Motor neuron (in vitro differentiated cells): ENCODE measurements around the gene ZNF888. TPM values are rescaled to one million over a fixed set of nuclear protein-coding genes. Genes with fewer than 3 reads are reported as not detected.
A peak's percentile ranks its signal among the peaks of the same experiment; 100 is the strongest.
"Not testable (repeated sequence)": the region's sequence is repeated elsewhere in the genome, so short reads cannot be mapped to it uniquely, and the experiment has no call there.

ENCODE experiments used
- ATAC-seq, 8 experiments: fragments of 200-7000 bp; cut with Tn5 transposase; replicated peaks in 6 of 8; 2 replicates each; pipeline ENCODE4 v1.8.0; 2021; ENCODE audit warnings: mild to moderate bottlenecking in 8 of 8, moderate library complexity in 8 of 8
- H3K27ac ChIP-seq, 2 donors: fragments of 250-450 bp; sonication (Bioruptor Pico); 2 replicates each; pipeline ENCODE4 v1.9.0; 2021; ENCODE audit warnings: antibody characterized with exemption in 2 of 2, mild to moderate bottlenecking in 2 of 2, moderate library complexity in 1 of 2
- H3K4me1 ChIP-seq, 2 donors: fragments of 250-450 bp; sonication (Bioruptor Pico); replicated peaks in 1 of 2; 2 replicates each; pipeline ENCODE4 v1.6.1; 2021; ENCODE audit warnings: antibody characterized with exemption in 2 of 2, mild to moderate bottlenecking in 2 of 2, moderate library complexity in 1 of 2
- H3K4me3 ChIP-seq, 5 donors: fragments of 250-450 bp; sonication (Bioruptor Pico); 2 replicates each; pipeline ENCODE4 v1.9.0; 2021; ENCODE audit warnings: antibody characterized with exemption in 5 of 5, mild to moderate bottlenecking in 5 of 5, moderate library complexity in 4 of 5
- WGBS, 10 experiments: fragments of 450-650 bp; shearing (Covaris generic); methylation state at CpG; one replicate each; pipeline ENCODE4 v1.0.0; 2022; 5-methylcytosine and 5-hydroxymethylcytosine counted together
- in situ Hi-C, 9 experiments: fragments of 400-800 bp; cut with MboI; loops; one replicate each; pipeline ENCODE4 v1.15.0; 2021; ENCODE audit warnings: low sequenced_read_pairs in 9 of 9, low pct_unique_long_range_greater_than_20kb in 2 of 9; ENCODE audit not compliant: unreplicated experiment in 9 of 9
- total RNA-seq, 8 experiments: library from RNA; unstranded; fragments of 300-600 nt; gene quantifications; 2 replicates each; pipeline versions ENCODE4 v1.2.3 to v1.2.4, GENCODE V29; 2022

ZNF888 gene
- total RNA-seq, 8 experiments from 2014 or later: 0.90 to 3.6 (median 2.6) TPM

DNA sequence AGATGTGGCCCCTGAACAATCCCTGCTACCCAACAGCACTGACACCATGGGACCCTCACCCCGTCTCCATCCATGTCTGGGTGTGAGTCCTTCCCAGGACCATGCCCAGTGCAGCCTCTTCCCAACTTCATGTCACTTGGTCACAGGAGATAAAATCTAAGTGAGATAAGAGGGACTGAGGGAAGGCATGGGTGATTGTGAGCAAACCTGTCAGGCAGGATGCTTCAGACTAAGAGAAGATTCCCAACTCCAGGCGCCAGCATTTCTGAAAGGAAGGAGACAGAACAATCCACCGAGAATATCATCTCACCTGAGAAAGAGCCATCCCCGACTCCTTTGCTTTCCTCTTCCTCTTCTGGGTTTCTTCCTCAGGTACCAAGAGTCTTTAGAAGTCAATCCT is 33.3 kb downstream of the ZNF888 start:
- WGBS, 10 experiments: 83 to 100% (median 100%) methylated on average over 1 to 3 of the region's 4 CpGs; no CpG with 5 or more reads in 4 of the 10 experiments
- no peak overlapping the region for H3K27ac ChIP-seq
- in situ Hi-C loops: no loop called here
- no peaks in the 10 kb centered on the region for H3K4me1 ChIP-seq
- no peak for ATAC-seq
- H3K4me3 ChIP-seq: no peak overlapping the region

DNA sequence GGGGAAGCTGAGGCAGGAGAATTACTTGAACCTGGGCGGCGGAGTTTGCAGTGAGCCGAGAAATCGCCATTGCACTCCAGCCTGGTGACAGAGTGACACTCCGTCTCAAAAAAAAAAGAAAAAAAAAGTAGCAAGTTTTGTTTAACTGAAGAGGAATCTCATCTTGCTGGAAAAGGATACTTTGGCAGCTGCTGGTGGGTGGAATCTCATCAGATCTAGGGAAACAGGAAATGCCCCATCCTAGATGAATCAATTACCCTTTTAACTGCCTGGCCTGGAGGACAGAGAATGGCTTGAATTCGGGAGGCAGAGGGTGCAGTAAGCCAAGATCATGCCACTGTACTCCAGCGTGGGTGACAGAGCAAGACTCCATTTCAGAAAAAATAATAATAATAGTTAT is 34.2 kb downstream of the ZNF888 start:
- ATAC-seq: no peak
- Histone ChIP-seq H3K4me1 (no peaks in the 10 kb centered on the region), H3K4me3 (no peak overlapping the region), H3K27ac (no peak overlapping the region)
- in situ Hi-C loops: no loop called here
- WGBS, 10 experiments: 66 to 100% (median 89%) methylated on average over 1 to 7 of the region's 7 CpGs; no CpG with 5 or more reads in 1 of the 10 experiments

DNA sequence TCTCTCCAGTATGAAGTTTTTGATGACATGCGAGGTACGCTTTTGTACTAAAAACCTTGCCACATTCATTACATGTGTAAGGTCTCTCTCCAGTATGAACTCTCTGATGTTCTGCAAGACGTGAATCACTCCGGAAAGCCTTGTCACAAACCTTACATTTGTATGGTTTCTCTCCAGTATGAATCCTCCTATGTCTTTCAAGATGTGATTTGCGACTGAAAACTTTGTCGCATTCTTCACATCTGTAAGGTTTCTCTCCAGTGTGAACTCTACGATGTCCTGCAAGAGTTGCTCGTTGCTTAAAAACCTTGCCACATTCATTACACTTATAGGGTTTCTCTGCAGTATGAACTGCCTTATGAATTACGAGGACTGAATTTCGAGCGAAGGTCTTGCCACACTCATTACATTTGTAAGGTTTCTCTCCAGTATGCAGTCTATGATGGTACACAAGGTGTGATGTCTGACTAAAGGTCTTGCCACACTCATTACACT is 42.3 kb downstream of the ZNF888 start:
- in situ Hi-C loops: no loop called here
- Histone ChIP-seq H3K4me1 (no peaks in the 10 kb centered on the region), H3K4me3 (no peak overlapping the region), H3K27ac (no peak overlapping the region)
- ATAC-seq: no peak
- 74 to 100% (median 91%) methylated on average over 2 to 11 of the region's 11 CpGs for WGBS, 10 experiments

DNA sequence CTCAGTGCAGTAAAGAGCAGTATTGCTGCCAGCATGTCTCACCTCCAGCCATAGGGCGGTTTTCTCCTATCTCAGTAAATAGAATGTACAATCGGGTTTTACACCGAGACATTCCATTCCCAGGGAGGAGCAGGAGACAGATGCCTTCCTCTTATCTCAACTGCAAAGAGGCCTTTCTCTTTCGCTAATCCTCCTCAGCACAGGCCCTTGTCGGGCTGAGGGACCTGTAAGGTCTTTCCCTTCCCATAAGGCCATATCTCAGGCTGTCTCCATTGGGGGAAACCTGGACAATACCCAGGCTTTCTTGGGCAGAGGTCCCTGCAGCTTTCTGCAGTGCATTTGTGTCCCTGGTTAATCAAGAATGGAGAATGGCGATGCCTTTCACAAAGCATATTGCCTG is 50.2 kb downstream of the ZNF888 start:
- ATAC-seq, H3K4me3 ChIP-seq, H3K27ac ChIP-seq, in situ Hi-C loops, H3K4me1 ChIP-seq: not testable (repeated sequence)
- WGBS, 10 experiments: 50 to 75% (median 68%) methylated on average over 1 to 2 of the region's 6 CpGs; no CpG with 5 or more reads in 6 of the 10 experiments

DNA sequence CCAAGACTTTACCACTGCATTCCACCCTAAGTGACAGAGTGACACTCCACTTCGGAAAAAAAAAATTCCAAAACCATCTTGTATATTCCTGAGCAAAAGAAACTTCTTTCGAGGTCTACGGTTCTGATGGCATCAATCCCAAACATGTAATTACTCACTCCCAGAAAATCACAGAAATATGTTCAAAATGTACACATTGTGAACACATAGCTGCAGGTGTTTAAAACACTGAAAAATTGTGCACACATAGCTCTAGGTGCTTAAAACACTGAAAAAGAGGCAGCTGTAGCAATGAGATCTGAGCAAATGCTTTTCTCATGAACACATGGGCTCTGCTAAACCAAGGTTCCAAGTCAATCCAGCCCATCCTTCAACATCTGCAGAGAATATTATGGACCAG is 51.8 kb downstream of the ZNF888 start:
- no peak for ATAC-seq
- H3K4me1 ChIP-seq: peaks cover 0 to 4% of the 10 kb centered on the region in 2 donors
- 32 to 100% (median 88%) methylated on average over 1 to 3 of the region's 3 CpGs; no CpG with 5 or more reads in 2 of the 10 experiments for WGBS, 10 experiments
- in situ Hi-C loops: no loop called here
- no peak overlapping the region for H3K27ac ChIP-seq
- H3K4me3 ChIP-seq: no peak overlapping the region

DNA sequence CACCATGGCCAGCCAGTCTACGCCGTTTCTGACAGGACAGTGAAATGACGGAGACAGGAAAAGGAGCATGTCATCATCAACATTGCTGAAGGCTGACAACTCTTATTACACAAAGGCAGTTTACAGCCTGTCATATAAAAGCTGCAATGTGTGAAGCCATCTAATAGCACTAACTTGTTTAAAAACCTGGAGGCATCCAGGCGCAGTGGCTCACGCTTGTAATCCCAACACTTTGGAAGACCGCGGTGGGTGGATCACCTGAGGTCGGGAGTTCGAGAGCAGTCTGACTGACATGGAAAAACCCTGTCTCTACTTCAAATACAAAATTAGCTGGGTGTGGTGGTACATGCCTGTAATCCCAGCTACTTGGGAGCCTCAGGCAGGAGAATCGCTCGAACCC is 55.2 kb downstream of the ZNF888 start:
- not testable (repeated sequence) for ATAC-seq

DNA sequence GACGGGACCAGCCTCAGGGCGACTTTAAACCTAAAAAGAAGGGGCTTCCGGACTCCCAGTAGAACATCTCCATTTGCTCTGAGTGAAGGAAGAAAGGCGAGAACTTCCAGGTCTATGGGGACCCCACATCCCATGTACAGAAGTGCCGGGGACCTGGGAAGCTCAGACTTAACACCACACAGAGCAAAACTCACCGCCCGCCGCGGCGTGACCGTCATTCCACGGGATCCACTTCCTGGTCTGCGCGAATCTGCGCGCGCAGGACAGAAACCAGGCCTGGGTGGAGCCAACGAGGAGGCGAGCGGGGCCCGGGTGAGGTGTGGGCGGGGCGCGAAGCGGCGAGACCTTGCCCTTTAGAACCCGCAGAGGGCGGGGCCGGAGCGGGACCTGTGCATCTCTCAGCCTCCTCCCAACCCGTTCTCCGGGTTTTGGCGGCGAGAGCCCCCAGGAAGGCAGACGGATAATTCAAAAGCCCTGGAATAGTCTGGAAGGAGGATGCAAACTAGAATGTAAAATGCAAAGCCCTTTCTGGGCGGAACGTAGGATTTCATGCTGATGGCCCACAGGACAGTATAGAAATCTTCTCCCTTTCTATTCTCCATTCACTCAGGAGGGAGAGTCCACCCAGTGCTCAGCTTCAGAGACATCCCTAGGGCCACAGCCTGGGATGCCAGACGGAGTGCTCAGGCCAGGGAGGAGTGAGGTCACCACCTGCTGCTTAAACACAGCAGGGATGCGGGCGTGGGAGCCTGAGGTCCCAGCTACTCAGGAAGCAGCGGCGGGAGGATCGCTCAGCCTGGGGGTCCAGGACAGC is 65.6 kb downstream of the ZNF888 start, which contains the start of gene ZNF468:
Gene ZNF468, minus strand, starts transcription at position 242 of the 814 bp plus-strand sequence. CDS start 3,347 bp downstream, outside the sequence.
- Histone ChIP-seq H3K27ac (peak within 1 kb of the TSS in 1 of 2 donors; percentile 23), H3K4me3 (peak within 1 kb of the TSS; percentile 45 to 68 (median 61))
- WGBS, 10 experiments: 0 to 20% (median 0%) methylated on average over 1 to 14 of the region's 43 CpGs; no CpG with 5 or more reads in 4 of the 10 experiments
- in situ Hi-C loops, H3K4me1 ChIP-seq: not testable (repeated sequence)
- ATAC-seq: peak; percentile 97 to 99 (median 98)

More for the DNA sequence above, 55.2 kb downstream of the ZNF888 start:
- H3K4me1 ChIP-seq, H3K4me3 ChIP-seq, H3K27ac ChIP-seq, in situ Hi-C loops: not testable (repeated sequence)
- 50 to 100% (median 100%) methylated on average over 2 to 10 of the region's 11 CpGs; no CpG with 5 or more reads in 4 of the 10 experiments for WGBS, 10 experiments

DNA sequence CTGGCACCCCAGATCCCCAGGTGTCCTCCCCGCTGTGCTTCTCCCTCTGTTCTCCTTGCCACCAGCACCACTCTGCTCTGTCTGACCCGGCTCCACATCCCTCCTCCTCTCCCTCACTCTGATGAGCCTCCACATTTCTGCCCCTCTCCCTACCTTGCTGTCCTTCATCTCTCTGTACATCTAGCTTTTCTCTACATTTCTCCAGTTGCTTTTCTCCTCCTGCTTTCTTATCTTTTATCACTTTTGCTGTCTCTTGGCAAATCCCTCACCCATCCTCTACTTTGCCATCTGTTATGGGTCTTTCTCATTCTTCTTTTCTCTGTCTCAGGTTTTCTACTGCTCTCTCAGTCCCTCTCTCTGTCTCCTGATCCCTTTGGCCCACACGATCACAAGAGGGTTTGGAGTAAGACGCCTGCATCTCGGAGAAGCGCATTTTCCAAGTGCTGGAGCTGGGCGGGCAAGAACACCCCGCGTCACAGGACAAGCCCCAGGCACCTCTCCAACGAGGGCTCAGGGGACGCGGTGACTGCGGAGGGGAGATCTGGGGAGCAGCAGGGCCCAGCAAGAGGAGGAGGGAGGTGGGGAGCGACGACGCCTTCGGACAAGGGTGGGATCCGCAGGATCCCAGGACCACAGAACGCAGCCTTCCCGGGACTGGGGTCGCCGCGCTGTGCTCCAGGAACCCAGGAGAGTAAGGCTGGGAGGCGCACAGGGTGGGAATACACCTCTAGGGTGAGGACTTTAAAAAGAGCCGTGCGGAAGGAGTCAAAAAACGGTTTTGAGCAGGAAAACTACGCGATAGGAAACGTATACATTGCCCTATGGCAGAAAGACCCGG is 66.5 kb downstream of the ZNF888 start:
- H3K4me1 ChIP-seq, in situ Hi-C loops, H3K27ac ChIP-seq: not testable (repeated sequence)
- 0 to 10% (median 0%) methylated on average over 1 to 4 of the region's 31 CpGs; no CpG with 5 or more reads in 4 of the 10 experiments for WGBS, 10 experiments
- ATAC-seq: peak; percentile 38 to 53 (median 45)
- peak overlapping the region; percentile 45 to 68 (median 61) for H3K4me3 ChIP-seq

Other genes starting within 250 kb of the ZNF888 start
- gene ZNF611, start 188.4 kb downstream of the ZNF888 start, total RNA-seq: 10 to 100 TPM in 4 of 8 experiments, 1 to 10 TPM in 4; 8.5 to 23.5 (median 10.1) TPM
- gene ZNF600, start 136.6 kb downstream of the ZNF888 start, total RNA-seq: 10 to 100 TPM in 1 of 8 experiments, 1 to 10 TPM in 5, under 1 TPM in 2; 0.55 to 10.8 (median 2.1) TPM
- gene ZNF28, start 101.8 kb downstream of the ZNF888 start, total RNA-seq: 10 to 100 TPM; 10.8 to 39.0 (median 14.3) TPM
- 10 to 100 TPM in 7 of 8 experiments, 1 to 10 TPM in 1; 8.2 to 29.5 (median 20.1) TPM for gene ZNF468, start 65.8 kb downstream of the ZNF888 start, total RNA-seq
- 10 to 100 TPM in 6 of 8 experiments, 1 to 10 TPM in 2; 6.1 to 24.4 (median 14.9) TPM for gene ZNF320, start 25.8 kb downstream of the ZNF888 start, total RNA-seq
- gene ZNF816, start 39.5 kb upstream of the ZNF888 start, total RNA-seq: 10 to 100 TPM in 3 of 8 experiments, 1 to 10 TPM in 5; 1.9 to 15.3 (median 8.9) TPM
- 1 to 10 TPM in 1 of 8 experiments, under 1 TPM in 5, not detected in 2; 0.05 to 1.1 (median 0.43) TPM for gene ERVV-1, start 90.5 kb upstream of the ZNF888 start, total RNA-seq
- gene ERVV-2, start 121.3 kb upstream of the ZNF888 start, total RNA-seq: 1 to 10 TPM in 1 of 8 experiments, under 1 TPM in 3, not detected in 4; 0.09 to 3.3 (median 0.16) TPM
- 10 to 100 TPM; 22.4 to 72.2 (median 36.3) TPM for gene ZNF160, start 180.0 kb upstream of the ZNF888 start, total RNA-seq
- 10 to 100 TPM in 5 of 8 experiments, 1 to 10 TPM in 2, not detected in 1; 2.5 to 24.3 (median 15.4) TPM for gene ZNF415, start 209.5 kb upstream of the ZNF888 start, total RNA-seq
- 10 to 100 TPM in 2 of 8 experiments, 1 to 10 TPM in 6; 1.5 to 14.4 (median 9.3) TPM for gene ZNF347, start 235.6 kb upstream of the ZNF888 start, total RNA-seq